Keratinocyte (primary cell): ENCODE results near the gene MFAP2. TPM values are rescaled to one million over a fixed set of nuclear protein-coding genes. Genes with fewer than 3 reads are reported as not detected.

Source experiments
- DNase-seq: peaks from one replicate; pipeline ENCODE4 v3.0.0-alpha.2; 2011; ENCODE audit warnings: low read depth, missing footprints, low spot score
- FAIRE-seq: peaks from 2 replicates; lab custom pipeline; 2011; peaks lifted over from hg19 to GRCh38; lab: Jason Lieb, UNC
- H2AFZ ChIP-seq: 2 replicates; pipeline ENCODE4 v1.6.0; 2012; ENCODE audit warnings: low read length, control low read depth, inconsistent platforms; ENCODE audit not compliant: control insufficient read depth
- H3K27ac ChIP-seq: 2 replicates; pipeline ENCODE4 v1.5.1; 2011; ENCODE audit warnings: low read length; ENCODE audit not compliant: control insufficient read depth, insufficient read depth
- H3K27me3 ChIP-seq: 3 replicates; pipeline ENCODE4 v1.6.0; 2011; ENCODE audit warnings: low read length; ENCODE audit not compliant: control insufficient read depth, insufficient read depth; ENCODE audit errors: extremely low read depth
- H3K36me3 ChIP-seq, 2 experiments: 2 replicates in 1 of 2; 3 replicates in 1 of 2; pipeline ENCODE4 v1.5.1; 2011; ENCODE audit warnings: low read length in 2 of 2, mild to moderate bottlenecking in 1 of 2; ENCODE audit not compliant: control insufficient read depth in 2 of 2, insufficient read depth in 2 of 2; ENCODE audit errors: extremely low read depth in 1 of 2
- H3K4me1 ChIP-seq: 3 replicates; pipeline ENCODE4 v1.5.1; 2011; ENCODE audit warnings: low read length; ENCODE audit not compliant: control insufficient read depth, insufficient read depth; ENCODE audit errors: extremely low read depth
- H3K4me2 ChIP-seq: 3 replicates; pipeline ENCODE4 v1.6.0; 2011; ENCODE audit warnings: low read depth, low read length; ENCODE audit not compliant: control insufficient read depth, insufficient read depth; ENCODE audit errors: extremely low read depth
- H3K4me3 ChIP-seq, 3 experiments: fragments of 200-600 bp in 1 of 3; sonication (generic) in 1 of 3; 2 replicates in 2 of 3; 3 replicates in 1 of 3; pipeline ENCODE4 v1.5.1; 2011 to 2016; ENCODE audit warnings: low read length in 3 of 3, mild to moderate bottlenecking in 3 of 3, control low read depth in 2 of 3, inconsistent platforms in 1 of 3, low read depth in 1 of 3, mixed read lengths in 1 of 3, mixed run types in 1 of 3, moderate library complexity in 1 of 3; ENCODE audit not compliant: control insufficient read depth in 2 of 3, insufficient read depth in 2 of 3; ENCODE audit errors: extremely low read depth in 1 of 3
- H3K79me2 ChIP-seq: 2 replicates; pipeline ENCODE4 v1.6.0; 2012; ENCODE audit warnings: low read length; ENCODE audit not compliant: control insufficient read depth, insufficient read depth
- H3K9ac ChIP-seq: 3 replicates; pipeline ENCODE4 v1.6.0; 2011; ENCODE audit warnings: low read length; ENCODE audit not compliant: control insufficient read depth, insufficient read depth; ENCODE audit errors: extremely low read depth
- H3K9me1 ChIP-seq: 3 replicates; pipeline ENCODE4 v1.6.0; 2011; ENCODE audit warnings: low read length; ENCODE audit not compliant: control insufficient read depth, insufficient read depth; ENCODE audit errors: extremely low read depth
- H3K9me3 ChIP-seq: 2 replicates; pipeline ENCODE4 v1.5.1; 2012; ENCODE audit warnings: low read depth, low read length; ENCODE audit not compliant: control insufficient read depth
- H4K20me1 ChIP-seq: 3 replicates; pipeline ENCODE4 v1.6.0; 2011; ENCODE audit warnings: low read length; ENCODE audit not compliant: control insufficient read depth, insufficient read depth; ENCODE audit errors: extremely low read depth
- EZH2 ChIP-seq: IDR thresholded peaks from one replicate; pipeline ENCODE4 v1.6.1; 2012; ENCODE audit warnings: inconsistent platforms, mild to moderate bottlenecking, low read length, moderate library complexity
- dilution Hi-C: fragments of 300-500 bp; cut with MboI; formaldehyde crosslinking; loops from one replicate; pipeline ENCODE4 v1.7.0; 2020; ENCODE audit warnings: low sequenced_read_pairs; ENCODE audit not compliant: extremely low pct_ligation_motif_present
- polyA plus RNA-seq, 5 experiments: library from polyadenylated mRNA; depleted of rRNA in 3 of 5; stranded (reverse) in 3 of 5; stranded (forward) in 1 of 5; unstranded in 1 of 5; fragments of >200 nt; gene quantifications; 1 replicate in 1 of 5; 2 replicates in 3 of 5; 3 replicates in 1 of 5; pipeline versions ENCODE4 v1.2.1 to v1.2.3, GENCODE V29; 2011 to 2012; ENCODE audit warnings: missing spikeins in 2 of 5, low read depth in 1 of 5, low replicate concordance in 1 of 5
- TF ChIP-seq, protein P1 (sequence below), 3 experiments: IDR thresholded peaks in 1 of 3; conservative IDR thresholded peaks in 1 of 3; optimal IDR thresholded peaks in 1 of 3; 2 replicates in 2 of 3; 3 replicates in 1 of 3; pipeline versions ENCODE3 to v1.5.1; 2011; ENCODE audit warnings: low read length in 3 of 3, mild to moderate bottlenecking in 3 of 3, moderate library complexity in 2 of 3, control low read depth in 1 of 3, inconsistent platforms in 1 of 3; ENCODE audit not compliant: insufficient read depth in 2 of 3; ENCODE audit errors: extremely low read depth in 1 of 3

The MFAP2 gene
- polyA plus RNA-seq, 1 donor (not counting 4 experiments of a cell fraction or from before 2014, with no cell fraction given), result 34.6 TPM

DNA sequence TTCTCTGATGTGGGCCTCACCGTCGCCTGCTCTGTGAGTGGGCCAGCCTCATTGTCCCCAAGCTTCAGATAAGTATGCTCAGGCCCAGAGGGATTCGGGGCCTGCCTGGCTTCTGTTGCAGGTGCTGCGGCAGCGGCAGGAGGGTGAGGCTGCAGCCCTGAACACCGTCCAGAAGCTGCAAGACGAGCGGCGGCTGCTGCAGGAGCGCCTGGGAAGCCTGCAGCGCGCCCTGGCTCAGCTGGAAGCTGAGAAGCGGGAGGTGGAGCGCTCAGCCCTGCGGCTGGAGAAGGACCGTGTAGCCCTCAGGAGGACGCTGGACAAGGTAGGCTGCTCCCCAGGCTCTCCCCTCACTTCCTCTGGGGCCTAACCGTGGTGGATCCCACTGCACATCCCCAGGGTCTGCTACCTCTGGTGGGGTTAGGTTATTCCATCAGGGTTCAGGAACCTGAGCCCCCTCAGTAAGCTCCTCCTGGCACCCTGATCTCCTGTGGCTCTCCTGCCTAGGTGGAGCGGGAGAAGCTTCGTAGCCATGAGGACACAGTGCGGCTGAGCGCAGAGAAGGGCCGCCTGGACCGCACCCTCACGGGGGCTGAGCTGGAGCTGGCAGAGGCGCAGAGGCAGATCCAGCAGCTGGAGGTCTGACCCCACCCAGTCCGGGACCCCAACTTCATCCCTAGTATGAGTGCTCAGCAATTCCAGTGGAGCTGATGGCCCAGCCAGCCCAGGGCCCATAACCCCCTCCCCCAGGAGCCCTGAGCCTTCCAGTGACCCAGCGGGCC is 10.1 kb downstream of the MFAP2 start:
- Histone ChIP-seq H3K27me3 (no peaks in the 10 kb centered on the region), H3K4me1 (peaks cover 4% of the 10 kb centered on the region), H4K20me1 (no peaks in the 10 kb centered on the region), H3K9ac (no peak overlapping the region), H2AFZ (no peak overlapping the region), H3K9me3 (no peaks in the 10 kb centered on the region), H3K9me1 (no peaks in the 10 kb centered on the region), H3K4me2 (no peak overlapping the region), H3K27ac (no peak overlapping the region), H3K4me3 (no peak overlapping the region), H3K36me3 (peaks cover 5% of the 10 kb centered on the region in 2 experiments), H3K79me2 (no peaks in the 10 kb centered on the region)
- no peak for FAIRE-seq
- dilution Hi-C loops, result no loop called here
- TF ChIP-seq, protein P1, sequence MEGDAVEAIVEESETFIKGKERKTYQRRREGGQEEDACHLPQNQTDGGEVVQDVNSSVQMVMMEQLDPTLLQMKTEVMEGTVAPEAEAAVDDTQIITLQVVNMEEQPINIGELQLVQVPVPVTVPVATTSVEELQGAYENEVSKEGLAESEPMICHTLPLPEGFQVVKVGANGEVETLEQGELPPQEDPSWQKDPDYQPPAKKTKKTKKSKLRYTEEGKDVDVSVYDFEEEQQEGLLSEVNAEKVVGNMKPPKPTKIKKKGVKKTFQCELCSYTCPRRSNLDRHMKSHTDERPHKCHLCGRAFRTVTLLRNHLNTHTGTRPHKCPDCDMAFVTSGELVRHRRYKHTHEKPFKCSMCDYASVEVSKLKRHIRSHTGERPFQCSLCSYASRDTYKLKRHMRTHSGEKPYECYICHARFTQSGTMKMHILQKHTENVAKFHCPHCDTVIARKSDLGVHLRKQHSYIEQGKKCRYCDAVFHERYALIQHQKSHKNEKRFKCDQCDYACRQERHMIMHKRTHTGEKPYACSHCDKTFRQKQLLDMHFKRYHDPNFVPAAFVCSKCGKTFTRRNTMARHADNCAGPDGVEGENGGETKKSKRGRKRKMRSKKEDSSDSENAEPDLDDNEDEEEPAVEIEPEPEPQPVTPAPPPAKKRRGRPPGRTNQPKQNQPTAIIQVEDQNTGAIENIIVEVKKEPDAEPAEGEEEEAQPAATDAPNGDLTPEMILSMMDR (optimal IDR thresholded peaks at IDR 0.05 in 1 of 3, IDR thresholded peaks at IDR 0.05 in 1 of 3, conservative IDR thresholded peaks at IDR 0.05 in 1 of 3; ENCODE audit: extremely low read depth in 1 of 3, insufficient read depth in 2 of 3, low read length in 3 of 3), result no peak
- no peak for TF ChIP-seq EZH2
- no peak for DNase-seq

DNA sequence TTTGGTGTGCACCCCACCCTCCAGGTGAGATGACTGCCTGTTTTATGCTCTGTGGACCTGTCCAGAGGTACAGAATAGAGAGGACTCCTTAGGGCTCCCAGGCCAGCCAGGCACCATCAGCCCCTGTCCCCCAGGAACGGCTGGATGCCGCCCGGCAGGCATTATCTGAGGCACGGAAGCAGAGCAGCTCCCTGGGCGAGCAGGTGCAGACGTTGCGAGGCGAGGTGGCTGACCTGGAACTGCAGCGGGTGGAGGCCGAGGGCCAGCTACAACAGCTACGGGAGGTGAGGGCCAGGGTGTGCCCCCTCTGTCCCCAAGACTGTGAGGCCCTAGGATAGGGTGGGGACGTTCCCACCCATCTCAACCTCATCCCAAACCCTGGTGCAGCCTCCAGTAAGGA is 10.8 kb downstream of the MFAP2 start:
- peaks cover 4% of the 10 kb centered on the region for H3K4me1 ChIP-seq
- DNase-seq (no peak), FAIRE-seq (no peak)
- H3K9ac ChIP-seq, result no peak overlapping the region
- TF ChIP-seq, protein P1 (optimal IDR thresholded peaks at IDR 0.05 in 1 of 3, IDR thresholded peaks at IDR 0.05 in 1 of 3, conservative IDR thresholded peaks at IDR 0.05 in 1 of 3; ENCODE audit: extremely low read depth in 1 of 3, insufficient read depth in 2 of 3, low read length in 3 of 3), result no peak
- TF ChIP-seq EZH2, result no peak
- no peak overlapping the region for H2AFZ ChIP-seq
- H3K36me3 ChIP-seq, result peaks cover 5% of the 10 kb centered on the region in 2 experiments
- no peak overlapping the region for H3K27ac ChIP-seq
- no peaks in the 10 kb centered on the region for H3K27me3 ChIP-seq
- dilution Hi-C loops, result no loop called here
- no peaks in the 10 kb centered on the region for H3K9me3 ChIP-seq
- H3K79me2 ChIP-seq, result no peaks in the 10 kb centered on the region
- H3K4me2 ChIP-seq, result no peak overlapping the region
- no peaks in the 10 kb centered on the region for H3K9me1 ChIP-seq
- H3K4me3 ChIP-seq, result no peak overlapping the region
- H4K20me1 ChIP-seq, result no peaks in the 10 kb centered on the region
